HG03196 (cell line): Measurements from ENCODE around the gene PPOX.

Source experiments
- ATAC-seq: cut with Tn5 transposase; IDR thresholded peaks from one replicate; pipeline ENCODE4 v1.9.1; 2021; ENCODE audit not compliant: unreplicated experiment

PPOX gene

GRCh38 chr1:161196521-161197451 lies 30.6 kb downstream of the PPOX start:
- ATAC-seq, result no peak

GRCh38 chr1:161197560-161198193 lies 31.5 kb downstream of the PPOX start:
- ATAC-seq, result no peak

GRCh38 chr1:161198194-161198896 lies 32.1 kb downstream of the PPOX start:
- ATAC-seq, result no peak

GRCh38 chr1:161198897-161199431 lies 32.7 kb downstream of the PPOX start, which contains the start of gene ADAMTS4:
ADAMTS4 (minus strand) TSS chr1:161199054; CDS start chr1:161198627, 427 bp downstream.
- no peak for ATAC-seq

GRCh38 chr1:161199506-161200139 lies 33.4 kb downstream of the PPOX start:
- no peak for ATAC-seq

GRCh38 chr1:161200421-161200991 lies 34.3 kb downstream of the PPOX start:
- ATAC-seq, result no peak

- ATAC-seq, result no peak
These were observed 35.0 kb downstream of the PPOX start for GRCh38 chr1:161200992-161201835.

GRCh38 chr1:161201836-161202712 lies 35.8 kb downstream of the PPOX start, which contains the start of gene NDUFS2:
NDUFS2 (plus strand) TSS chr1:161202367; CDS start chr1:161202386, 19 bp downstream.
- peak; percentile 91 for ATAC-seq

- ATAC-seq, result no peak
These were observed 40.4 kb downstream of the PPOX start for GRCh38 chr1:161206411-161207140.

- ATAC-seq, result no peak
These were observed 40.9 kb downstream of the PPOX start for GRCh38 chr1:161207173-161207572.

GRCh38 chr1:161209790-161210409 lies 43.7 kb downstream of the PPOX start:
- ATAC-seq, result no peak

- no peak for ATAC-seq
These were observed 48.1 kb downstream of the PPOX start for GRCh38 chr1:161214369-161214768.

GRCh38 chr1:161215076-161215475 lies 48.9 kb downstream of the PPOX start, which contains the start of gene FCER1G:
FCER1G (plus strand) TSS chr1:161215295; CDS start chr1:161215322, 27 bp downstream.
- ATAC-seq, result no peak

GRCh38 chr1:161216945-161217712 lies 50.9 kb downstream of the PPOX start:
- peak; percentile 90 for ATAC-seq

GRCh38 chr1:161217831-161218230 lies 51.6 kb downstream of the PPOX start:
- ATAC-seq, result no peak

- ATAC-seq, result no peak
These were observed 52.3 kb downstream of the PPOX start for GRCh38 chr1:161218301-161219077.
